ENCODE data around the gene CCDC182. TPM values are rescaled to one million over a fixed set of nuclear protein-coding genes. Genes with fewer than 3 reads are reported as not detected.

CCDC182 gene
- total and polyA plus RNA-seq, 2 of the 13 experiments (the other 11 are each of a cell fraction or from before 2014, with no cell fraction given), result not detected

- TF ChIP-seq FUBP1 (CRISPR knock-in tag; IDR thresholded peaks at IDR 0.05; ENCODE audit: borderline replicate concordance) (no peak), BRF2 (CRISPR knock-in tag; IDR thresholded peaks at IDR 0.05) (no peak), SMYD3 (CRISPR knock-in tag; IDR thresholded peaks at IDR 0.05) (no peak)
Observed at GRCh38 chr17:57732062-57732461, 13.0 kb downstream of the CCDC182 start (continued).

GRCh38 chr17:57730026-57730701 is 14.9 kb downstream of the CCDC182 start:
- Histone ChIP-seq H3K27me3 (ENCODE audit: control insufficient read depth in 1 of 2, insufficient read depth in 2 of 2, low read length in 2 of 2) (peaks cover 4 to 52% of the 10 kb centered on the region in 2 experiments; a peak in 4 of 5 replicates), H3K4me1 (ENCODE audit: insufficient read depth, low read length) (no peaks in the 10 kb centered on the region), H3K4me3 (replicated peaks in 1 of 3; ENCODE audit: insufficient read depth in 1 of 3, low read depth in 2 of 3, low read length in 3 of 3) (no peak overlapping the region), H4K20me1 (ENCODE audit: insufficient read depth, low read length) (no peaks in the 10 kb centered on the region), H3K9me3 (ENCODE audit: low read length) (no peaks in the 10 kb centered on the region), H3K79me2 (ENCODE audit: insufficient read depth, low read length) (no peaks in the 10 kb centered on the region), H3K9ac (ENCODE audit: insufficient read depth, low read depth, low read length) (no peak overlapping the region), H3K27ac (ENCODE audit: extremely low read length, insufficient read depth, low read length) (no peak overlapping the region), H3K36me3 (replicated peaks in 1 of 2; ENCODE audit: control insufficient read depth in 1 of 2, insufficient read depth in 2 of 2, low read length in 2 of 2) (no peaks in the 10 kb centered on the region), H2AFZ (ENCODE audit: low read length) (no peak overlapping the region), H3K4me2 (ENCODE audit: low read depth, low read length) (no peak overlapping the region)
- CTCF ChIA-PET (ENCODE audit: low intra/inter-chr PET ratio, low total read pairs), result no interaction called here
- FAIRE-seq (no peak), ATAC-seq (no peak), DNase-seq (ENCODE audit: low spot score) (no peak)
- intact Hi-C loops (cut with micrococcal nuclease; ENCODE audit: unreplicated experiment), result no loop called here
- TF ChIP-seq ZFYVE20 (CRISPR knock-in tag; IDR thresholded peaks at IDR 0.05; ENCODE audit: borderline replicate concordance, low read depth), result no peak
- TF ChIP-seq GZF1 (CRISPR knock-in tag; IDR thresholded peaks at IDR 0.05), result no peak
- no peak for TF ChIP-seq TP53 (CRISPR knock-in tag; conservative IDR thresholded peaks at IDR 0.05)
- no peak for TF ChIP-seq ZNF552 (CRISPR knock-in tag; IDR thresholded peaks at IDR 0.05; ENCODE audit: borderline replicate concordance)
- no peak for TF ChIP-seq AGO2 (optimal IDR thresholded peaks at IDR 0.05; ENCODE audit: low read depth, low read length)
- TF ChIP-seq, protein P1, sequence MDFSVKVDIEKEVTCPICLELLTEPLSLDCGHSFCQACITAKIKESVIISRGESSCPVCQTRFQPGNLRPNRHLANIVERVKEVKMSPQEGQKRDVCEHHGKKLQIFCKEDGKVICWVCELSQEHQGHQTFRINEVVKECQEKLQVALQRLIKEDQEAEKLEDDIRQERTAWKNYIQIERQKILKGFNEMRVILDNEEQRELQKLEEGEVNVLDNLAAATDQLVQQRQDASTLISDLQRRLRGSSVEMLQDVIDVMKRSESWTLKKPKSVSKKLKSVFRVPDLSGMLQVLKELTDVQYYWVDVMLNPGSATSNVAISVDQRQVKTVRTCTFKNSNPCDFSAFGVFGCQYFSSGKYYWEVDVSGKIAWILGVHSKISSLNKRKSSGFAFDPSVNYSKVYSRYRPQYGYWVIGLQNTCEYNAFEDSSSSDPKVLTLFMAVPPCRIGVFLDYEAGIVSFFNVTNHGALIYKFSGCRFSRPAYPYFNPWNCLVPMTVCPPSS (IDR thresholded peaks at IDR 0.05), result 0 out of 2 replicates have a peak, but pooled peaks have one; percentile 52
- no peak for TF ChIP-seq PHF5A (CRISPR knock-in tag; IDR thresholded peaks at IDR 0.05; ENCODE audit: low read depth, unreplicated experiment)
- peak; percentile 33; the same call in 1 of the 2 replicates for TF ChIP-seq CREB1 (IDR thresholded peaks at IDR 0.05)
- TF ChIP-seq CREB1 (CRISPR knock-in tag; IDR thresholded peaks at IDR 0.05), result no peak
- no peak for TF ChIP-seq ZNF564 (CRISPR knock-in tag; IDR thresholded peaks at IDR 0.05)
- TF ChIP-seq, protein P2, sequence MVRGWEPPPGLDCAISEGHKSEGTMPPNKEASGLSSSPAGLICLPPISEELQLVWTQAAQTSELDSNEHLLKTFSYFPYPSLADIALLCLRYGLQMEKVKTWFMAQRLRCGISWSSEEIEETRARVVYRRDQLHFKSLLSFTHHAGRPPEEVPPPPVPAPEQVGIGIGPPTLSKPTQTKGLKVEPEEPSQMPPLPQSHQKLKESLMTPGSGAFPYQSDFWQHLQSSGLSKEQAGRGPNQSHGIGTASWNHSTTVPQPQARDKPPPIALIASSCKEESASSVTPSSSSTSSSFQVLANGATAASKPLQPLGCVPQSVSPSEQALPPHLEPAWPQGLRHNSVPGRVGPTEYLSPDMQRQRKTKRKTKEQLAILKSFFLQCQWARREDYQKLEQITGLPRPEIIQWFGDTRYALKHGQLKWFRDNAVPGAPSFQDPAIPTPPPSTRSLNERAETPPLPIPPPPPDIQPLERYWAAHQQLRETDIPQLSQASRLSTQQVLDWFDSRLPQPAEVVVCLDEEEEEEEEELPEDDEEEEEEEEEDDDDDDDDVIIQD (CRISPR knock-in tag; IDR thresholded peaks at IDR 0.05; ENCODE audit: low read depth), result no peak
- 3% methylated on average over 3 of the region's 3 CpGs for WGBS (ENCODE audit: low lambda C conversion rate)
- no TSS peak for BruUV-seq (replicated peaks)
- in situ Hi-C loops (cut with HindIII; ENCODE audit: extremely low pct_ligation_motif_present, low pct_unique_long_range_greater_than_20kb), result no loop called here
- POLR2A ChIA-PET, result no interaction called here

Measured in HepG2 (cell line).